Esophagus squamous epithelium (tissue), 5 donors: ENCODE measurements around the gene NFRKB. TPM values are rescaled to one million over a fixed set of nuclear protein-coding genes. Genes with fewer than 3 reads are reported as not detected.

ENCODE experiments used
- DNase-seq: peaks from one replicate; lab custom pipeline; 2025; lab: John Stamatoyannopoulos, UW
- H3K27ac ChIP-seq, 4 donors: fragments of 200-600 bp; sonication (generic); one replicate each; pipeline ENCODE4 v1.5.1; 2016 to 2019; ENCODE audit warnings: mild to moderate bottlenecking in 1 of 4
- H3K27me3 ChIP-seq, 4 donors: fragments of 200-600 bp; sonication (generic); 1 replicate in 3 of 4; 2 replicates in 1 of 4; pipeline versions ENCODE4 v1.5.1 to v1.6.0; 2017 to 2021; ENCODE audit warnings: antibody characterized with exemption in 1 of 4
- H3K36me3 ChIP-seq, 3 donors: fragments of 200-600 bp; sonication (generic); one replicate each; pipeline ENCODE4 v1.5.1; 2016 to 2019
- H3K4me1 ChIP-seq, 3 donors: fragments of 200-600 bp; sonication (generic); one replicate each; pipeline ENCODE4 v1.5.1; 2017 to 2019
- H3K4me3 ChIP-seq, 4 donors: fragments of 200-600 bp; sonication (generic); 1 replicate in 3 of 4; 2 replicates in 1 of 4; pipeline ENCODE4 v1.5.1; 2016 to 2019; ENCODE audit warnings: mild to moderate bottlenecking in 2 of 4, moderate library complexity in 1 of 4
- H3K9me3 ChIP-seq, 3 donors: fragments of 200-600 bp; sonication (generic); one replicate each; pipeline ENCODE4 v1.5.1; 2016 to 2019
- POLR2A ChIP-seq, 4 donors: fragments of 450-650 bp; IDR thresholded peaks; one replicate each; pipeline ENCODE4 v1.6.1; 2017; ENCODE audit warnings: antibody characterized with exemption in 4 of 4, mild to moderate bottlenecking in 4 of 4, moderate library complexity in 3 of 4
- WGBS, 2 donors: methylation state at CpG; one replicate each; pipeline ENCODE4 v1.1.5; 2018; 5-methylcytosine and 5-hydroxymethylcytosine counted together
- intact Hi-C: fragments of 100-400 bp; cut with DNase I; formaldehyde crosslinking; loops from one replicate; pipeline ENCODE4 v1.15.0; 2022
- total RNA-seq, 4 donors: library from RNA; depleted of rRNA; stranded (reverse); fragments of >200 nt; gene quantifications; one replicate each; pipeline ENCODE4 v1.1.0, GENCODE V29; 2016
- TF ChIP-seq, protein P1 (sequence below), 6 experiments: fragments of 450-650 bp in 4 of 6; fragments of 200-600 bp in 2 of 6; sonication (generic) in 2 of 6; IDR thresholded peaks; one replicate each; pipeline ENCODE4 v1.5.1; 2016 to 2019; ENCODE audit warnings: antibody characterized with exemption in 6 of 6, mild to moderate bottlenecking in 4 of 6, moderate library complexity in 4 of 6
- donor health status: DM: yes; HTN: yes; CAD: no.

The NFRKB gene
- 10 to 100 TPM; 18.2 to 35.9 (median 23.8) TPM for total RNA-seq

- DNase-seq = peak; percentile 18
- intact Hi-C loops = no loop called here
- 1 to 2% methylated on average over 11 to 15 of the region's 77 CpGs for WGBS, 2 donors
- peak in 3 of 4 donors; percentile 20 to 80 (median 63) for TF ChIP-seq POLR2A (IDR thresholded peaks at IDR 0.05)
- TF ChIP-seq, protein P1, sequence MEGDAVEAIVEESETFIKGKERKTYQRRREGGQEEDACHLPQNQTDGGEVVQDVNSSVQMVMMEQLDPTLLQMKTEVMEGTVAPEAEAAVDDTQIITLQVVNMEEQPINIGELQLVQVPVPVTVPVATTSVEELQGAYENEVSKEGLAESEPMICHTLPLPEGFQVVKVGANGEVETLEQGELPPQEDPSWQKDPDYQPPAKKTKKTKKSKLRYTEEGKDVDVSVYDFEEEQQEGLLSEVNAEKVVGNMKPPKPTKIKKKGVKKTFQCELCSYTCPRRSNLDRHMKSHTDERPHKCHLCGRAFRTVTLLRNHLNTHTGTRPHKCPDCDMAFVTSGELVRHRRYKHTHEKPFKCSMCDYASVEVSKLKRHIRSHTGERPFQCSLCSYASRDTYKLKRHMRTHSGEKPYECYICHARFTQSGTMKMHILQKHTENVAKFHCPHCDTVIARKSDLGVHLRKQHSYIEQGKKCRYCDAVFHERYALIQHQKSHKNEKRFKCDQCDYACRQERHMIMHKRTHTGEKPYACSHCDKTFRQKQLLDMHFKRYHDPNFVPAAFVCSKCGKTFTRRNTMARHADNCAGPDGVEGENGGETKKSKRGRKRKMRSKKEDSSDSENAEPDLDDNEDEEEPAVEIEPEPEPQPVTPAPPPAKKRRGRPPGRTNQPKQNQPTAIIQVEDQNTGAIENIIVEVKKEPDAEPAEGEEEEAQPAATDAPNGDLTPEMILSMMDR (IDR thresholded peaks at IDR 0.05) = no peak
- H3K4me3 ChIP-seq = peak within 1 kb of the TSS; percentile 83 to 100 (median 94)
- peaks cover 0 to 43% (median 14%) of the 10 kb centered on the region in 3 donors for H3K36me3 ChIP-seq
- no peaks in the 10 kb centered on the region for H3K9me3 ChIP-seq
- H3K27ac ChIP-seq = peak within 1 kb of the TSS; percentile 81 to 93 (median 92)
- H3K4me1 ChIP-seq = peaks cover 4 to 20% (median 10%) of the 10 kb centered on the region in 3 donors
- no peaks in the 10 kb centered on the region for H3K27me3 ChIP-seq
These were observed at the start of gene NFRKB for GRCh38 chr11:129895126-129896041. TSS of gene NFRKB (minus strand) at chr11:129895578. CDS start at chr11:129892849, 2,729 bp downstream.

GRCh38 chr11:129944696-129945095, 49.3 kb upstream of the NFRKB start:
- TF ChIP-seq, protein P1 (IDR thresholded peaks at IDR 0.05) = no peak
- 95 to 96% methylated on average over 12 to 18 of the region's 18 CpGs for WGBS, 2 donors
- Histone ChIP-seq H3K4me1 (peaks cover 0 to 13% (median 0%) of the 10 kb centered on the region in 3 donors), H3K27me3 (no peaks in the 10 kb centered on the region), H3K27ac (no peak overlapping the region), H3K36me3 (peaks cover 0 to 56% (median 0%) of the 10 kb centered on the region in 3 donors), H3K9me3 (no peaks in the 10 kb centered on the region), H3K4me3 (no peak overlapping the region)
- no peak for DNase-seq
- intact Hi-C loops = no loop called here

DNA sequence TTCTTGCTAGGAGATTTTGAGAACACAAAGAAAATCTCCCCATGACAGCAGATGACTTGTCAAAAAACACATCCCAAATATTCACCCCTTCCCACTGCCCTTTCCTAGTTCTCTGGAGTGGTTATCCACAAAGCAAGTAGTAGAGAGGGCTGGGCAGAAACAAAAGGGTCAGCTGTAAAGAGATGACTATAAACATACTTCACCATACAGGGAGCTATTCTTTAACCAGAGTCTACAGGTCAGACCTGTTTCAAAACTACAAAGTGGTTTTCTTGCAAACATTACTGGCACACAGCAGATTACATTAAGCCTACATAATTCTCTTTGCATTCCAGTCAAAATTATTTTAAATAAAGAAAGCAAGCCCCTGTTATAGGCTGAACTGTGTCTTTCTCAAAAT, 47.7 kb upstream of the NFRKB start:
- Histone ChIP-seq H3K4me1 (peaks cover 0 to 13% (median 0%) of the 10 kb centered on the region in 3 donors), H3K27ac (no peak overlapping the region), H3K27me3 (no peaks in the 10 kb centered on the region), H3K9me3 (no peaks in the 10 kb centered on the region), H3K36me3 (peaks cover 0 to 61% (median 0%) of the 10 kb centered on the region in 3 donors), H3K4me3 (no peak overlapping the region)
- intact Hi-C loops = no loop called here
- DNase-seq = no peak
- no peak for TF ChIP-seq POLR2A (IDR thresholded peaks at IDR 0.05)
- TF ChIP-seq, protein P1 (IDR thresholded peaks at IDR 0.05) = no peak

- 67 to 96% methylated on average over 3 to 4 of the region's 4 CpGs for WGBS, 2 donors
- H3K4me3 ChIP-seq = no peak overlapping the region
- no peaks in the 10 kb centered on the region for H3K27me3 ChIP-seq
- no peak for DNase-seq
- H3K4me1 ChIP-seq = peaks cover 0 to 13% (median 0%) of the 10 kb centered on the region in 3 donors
- intact Hi-C loops = no loop called here
- no peak overlapping the region for H3K27ac ChIP-seq
- H3K36me3 ChIP-seq = peaks cover 0 to 44% (median 0%) of the 10 kb centered on the region in 3 donors
- no peaks in the 10 kb centered on the region for H3K9me3 ChIP-seq
- TF ChIP-seq, protein P1 (IDR thresholded peaks at IDR 0.05) = no peak
- no peak for TF ChIP-seq POLR2A (IDR thresholded peaks at IDR 0.05)
These were observed 44.1 kb upstream of the NFRKB start for GRCh38 chr11:129939510-129939909.

DNA sequence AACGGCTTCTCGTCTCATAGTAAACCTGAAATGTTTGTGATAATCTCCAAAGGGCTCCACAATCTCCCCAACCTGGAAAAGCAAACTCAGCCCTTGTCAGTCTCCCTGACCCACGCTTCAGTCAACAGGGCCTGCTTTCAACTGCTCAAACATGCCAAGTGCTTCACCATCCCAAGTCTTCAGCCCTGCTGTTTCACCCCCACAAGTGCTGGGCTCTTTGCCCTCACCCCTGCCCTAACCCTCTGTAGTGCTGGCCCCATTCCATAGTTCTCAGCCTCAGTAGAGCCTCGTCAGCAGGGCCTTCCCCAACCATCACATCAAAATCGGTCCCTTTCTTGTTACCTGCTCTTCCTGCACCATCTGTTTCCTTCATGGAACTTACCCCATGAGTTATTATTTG, 43.4 kb upstream of the NFRKB start:
- peaks cover 0 to 43% (median 0%) of the 10 kb centered on the region in 3 donors for H3K36me3 ChIP-seq
- TF ChIP-seq POLR2A (IDR thresholded peaks at IDR 0.05) = no peak
- TF ChIP-seq, protein P1 (IDR thresholded peaks at IDR 0.05) = no peak
- H3K4me3 ChIP-seq = no peak overlapping the region
- DNase-seq = no peak
- intact Hi-C loops = no loop called here
- H3K27ac ChIP-seq = no peak overlapping the region
- WGBS, 2 donors = 92 to 93% methylated on average over 5 of the region's 5 CpGs
- no peaks in the 10 kb centered on the region for H3K9me3 ChIP-seq
- peaks cover 0 to 13% (median 0%) of the 10 kb centered on the region in 3 donors for H3K4me1 ChIP-seq
- no peaks in the 10 kb centered on the region for H3K27me3 ChIP-seq
